ENCODE results near the gene PRKD2. TPM values are rescaled to one million over a fixed set of nuclear protein-coding genes. Genes with fewer than 3 reads are reported as not detected.

Gene PRKD2
- total RNA-seq, 1 donor from 2014 or later, result 101 TPM

DNA sequence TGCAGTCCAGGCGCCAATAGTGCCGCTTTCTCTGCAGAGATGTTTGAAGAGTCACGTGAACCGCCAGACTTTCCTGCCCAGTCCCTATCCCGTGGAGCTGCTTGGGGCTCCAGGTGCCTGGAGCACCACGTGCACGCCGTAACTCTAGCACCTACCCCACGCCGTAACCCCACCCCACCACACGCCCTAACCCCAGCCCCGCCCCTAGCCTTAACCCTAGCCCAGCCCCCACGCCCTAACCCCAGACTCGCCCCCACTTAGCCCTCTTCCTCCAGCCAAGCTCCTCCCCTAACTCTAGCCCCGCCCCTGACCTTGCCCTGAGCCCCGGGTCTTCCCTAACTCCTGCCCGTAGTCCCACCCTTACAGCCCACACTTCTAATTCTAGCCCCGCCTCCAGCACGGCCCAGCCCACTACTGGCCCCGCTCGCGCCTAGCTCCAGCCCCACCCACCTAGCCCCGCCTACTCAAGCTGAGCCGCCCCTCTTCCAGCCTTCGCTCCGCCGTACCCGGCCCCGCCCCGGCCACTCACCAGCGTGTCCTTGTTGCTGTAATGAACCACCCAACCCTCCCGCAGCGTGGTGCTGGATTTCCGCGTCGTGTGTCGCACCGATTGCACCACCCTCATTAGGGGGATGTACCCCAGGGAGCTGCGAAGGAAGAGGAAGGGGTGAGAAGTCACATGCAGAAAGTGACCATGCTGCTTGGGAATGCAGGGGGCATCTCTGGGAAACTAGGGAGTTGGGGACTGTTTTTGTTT lies 19.5 kb downstream of the PRKD2 start:
- H3K27me3 ChIP-seq, result no peaks in the 10 kb centered on the region
- H3K36me3 ChIP-seq, result peaks cover 85 to 88% of the 10 kb centered on the region in 2 donors
- intact Hi-C loops (cut with DNase I), result no loop called here
- no peak overlapping the region for H3K27ac ChIP-seq
- no peaks in the 10 kb centered on the region for H3K9me3 ChIP-seq
- H3K4me3 ChIP-seq, result peak overlapping the region in 1 of 2 donors; percentile 3
- DNase-seq (ENCODE audit: low spot score in 2 of 2), result peak in 1 of 2 donors; percentile 87
- H3K4me1 ChIP-seq, result no peaks in the 10 kb centered on the region
- TF ChIP-seq, protein P1, sequence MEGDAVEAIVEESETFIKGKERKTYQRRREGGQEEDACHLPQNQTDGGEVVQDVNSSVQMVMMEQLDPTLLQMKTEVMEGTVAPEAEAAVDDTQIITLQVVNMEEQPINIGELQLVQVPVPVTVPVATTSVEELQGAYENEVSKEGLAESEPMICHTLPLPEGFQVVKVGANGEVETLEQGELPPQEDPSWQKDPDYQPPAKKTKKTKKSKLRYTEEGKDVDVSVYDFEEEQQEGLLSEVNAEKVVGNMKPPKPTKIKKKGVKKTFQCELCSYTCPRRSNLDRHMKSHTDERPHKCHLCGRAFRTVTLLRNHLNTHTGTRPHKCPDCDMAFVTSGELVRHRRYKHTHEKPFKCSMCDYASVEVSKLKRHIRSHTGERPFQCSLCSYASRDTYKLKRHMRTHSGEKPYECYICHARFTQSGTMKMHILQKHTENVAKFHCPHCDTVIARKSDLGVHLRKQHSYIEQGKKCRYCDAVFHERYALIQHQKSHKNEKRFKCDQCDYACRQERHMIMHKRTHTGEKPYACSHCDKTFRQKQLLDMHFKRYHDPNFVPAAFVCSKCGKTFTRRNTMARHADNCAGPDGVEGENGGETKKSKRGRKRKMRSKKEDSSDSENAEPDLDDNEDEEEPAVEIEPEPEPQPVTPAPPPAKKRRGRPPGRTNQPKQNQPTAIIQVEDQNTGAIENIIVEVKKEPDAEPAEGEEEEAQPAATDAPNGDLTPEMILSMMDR (IDR thresholded peaks at IDR 0.05), result no peak

- intact Hi-C loops (cut with DNase I), result no loop called here
- H3K36me3 ChIP-seq, result peaks cover 85 to 88% of the 10 kb centered on the region in 2 donors
- DNase-seq (ENCODE audit: low spot score in 2 of 2), result no peak
- no peak overlapping the region for H3K27ac ChIP-seq
- H3K4me3 ChIP-seq, result no peak overlapping the region
- no peaks in the 10 kb centered on the region for H3K4me1 ChIP-seq
- TF ChIP-seq, protein P1 (IDR thresholded peaks at IDR 0.05), result no peak
- no peaks in the 10 kb centered on the region for H3K9me3 ChIP-seq
- no peaks in the 10 kb centered on the region for H3K27me3 ChIP-seq
Measured at GRCh38 chr19:46696866-46697203, 20.1 kb downstream of the PRKD2 start.

DNA sequence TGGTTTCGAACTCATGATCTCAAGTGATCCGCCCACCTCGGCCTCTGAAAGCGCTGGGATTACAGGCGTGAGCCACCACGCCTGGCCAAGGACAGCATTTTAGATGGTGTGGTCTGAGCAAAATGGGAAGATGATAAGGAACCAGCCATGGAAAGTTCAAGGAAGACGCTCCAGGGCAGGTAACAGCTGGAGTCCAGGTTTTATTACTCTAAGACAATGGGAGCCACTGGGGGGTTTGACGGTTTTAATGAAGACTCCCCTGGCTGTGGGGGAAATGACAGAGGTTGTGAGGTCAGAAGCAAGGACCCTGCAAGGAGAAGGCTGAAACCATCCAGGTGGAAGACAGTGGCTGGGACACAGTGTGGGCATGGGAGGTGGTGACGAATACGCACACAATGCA lies 20.9 kb downstream of the PRKD2 start:
- Histone ChIP-seq H3K4me1 (no peaks in the 10 kb centered on the region), H3K9me3 (no peaks in the 10 kb centered on the region), H3K4me3 (no peak overlapping the region), H3K36me3 (peaks cover 85 to 88% of the 10 kb centered on the region in 2 donors), H3K27ac (no peak overlapping the region), H3K27me3 (no peaks in the 10 kb centered on the region)
- TF ChIP-seq, protein P1 (IDR thresholded peaks at IDR 0.05), result no peak
- intact Hi-C loops (cut with DNase I), result no loop called here
- no peak for DNase-seq (ENCODE audit: low spot score in 2 of 2)

GRCh38 chr19:46693760-46694159 lies 23.2 kb downstream of the PRKD2 start:
- DNase-seq (ENCODE audit: low spot score in 2 of 2), result no peak
- H3K4me1 ChIP-seq, result no peaks in the 10 kb centered on the region
- TF ChIP-seq, protein P1 (IDR thresholded peaks at IDR 0.05), result no peak
- intact Hi-C loops (cut with DNase I), result no loop called here
- H3K9me3 ChIP-seq, result no peaks in the 10 kb centered on the region
- peaks cover 87 to 89% of the 10 kb centered on the region in 2 donors for H3K36me3 ChIP-seq
- no peak overlapping the region for H3K4me3 ChIP-seq
- no peaks in the 10 kb centered on the region for H3K27me3 ChIP-seq
- no peak overlapping the region for H3K27ac ChIP-seq

GRCh38 chr19:46692918-46693722 lies 23.8 kb downstream of the PRKD2 start:
- Histone ChIP-seq H3K27ac (no peak overlapping the region), H3K36me3 (peaks cover 86 to 87% of the 10 kb centered on the region in 2 donors), H3K27me3 (no peaks in the 10 kb centered on the region), H3K9me3 (no peaks in the 10 kb centered on the region), H3K4me1 (no peaks in the 10 kb centered on the region), H3K4me3 (no peak overlapping the region)
- TF ChIP-seq, protein P1 (IDR thresholded peaks at IDR 0.05), result no peak
- no peak for DNase-seq (ENCODE audit: low spot score in 2 of 2)
- intact Hi-C loops (cut with DNase I), result no loop called here

Data from ascending aorta (tissue), 2 donors.